ENCODE measurements around the gene SPATA32. TPM values are rescaled to one million over a fixed set of nuclear protein-coding genes. Genes with fewer than 3 reads are reported as not detected.

The SPATA32 gene
- total RNA-seq, 1 experiment from 2014 or later = not detected

DNA sequence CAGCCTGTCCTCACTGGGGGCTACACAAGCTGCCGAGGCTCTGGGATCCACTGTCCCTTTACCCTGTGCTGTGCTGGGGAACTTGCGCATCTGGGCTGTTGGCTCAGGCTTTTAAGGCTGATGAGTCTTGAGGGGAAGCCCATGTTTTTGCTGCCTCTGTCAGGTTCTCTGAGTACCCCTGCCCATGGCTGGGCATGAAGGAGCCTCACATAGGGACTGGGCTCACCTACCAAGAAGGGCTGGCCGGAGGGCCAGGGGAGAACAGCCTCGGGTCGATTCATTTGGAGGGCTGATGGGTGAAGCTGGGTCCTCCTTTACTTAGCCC lies 25.6 kb downstream of the SPATA32 start:
- in situ Hi-C loops (cut with HindIII; ENCODE audit: low pct_unique_long_range_greater_than_20kb, low sequenced_read_pairs) = no loop called here
- DNase-seq (ENCODE audit: low read depth) = no peak

DNA sequence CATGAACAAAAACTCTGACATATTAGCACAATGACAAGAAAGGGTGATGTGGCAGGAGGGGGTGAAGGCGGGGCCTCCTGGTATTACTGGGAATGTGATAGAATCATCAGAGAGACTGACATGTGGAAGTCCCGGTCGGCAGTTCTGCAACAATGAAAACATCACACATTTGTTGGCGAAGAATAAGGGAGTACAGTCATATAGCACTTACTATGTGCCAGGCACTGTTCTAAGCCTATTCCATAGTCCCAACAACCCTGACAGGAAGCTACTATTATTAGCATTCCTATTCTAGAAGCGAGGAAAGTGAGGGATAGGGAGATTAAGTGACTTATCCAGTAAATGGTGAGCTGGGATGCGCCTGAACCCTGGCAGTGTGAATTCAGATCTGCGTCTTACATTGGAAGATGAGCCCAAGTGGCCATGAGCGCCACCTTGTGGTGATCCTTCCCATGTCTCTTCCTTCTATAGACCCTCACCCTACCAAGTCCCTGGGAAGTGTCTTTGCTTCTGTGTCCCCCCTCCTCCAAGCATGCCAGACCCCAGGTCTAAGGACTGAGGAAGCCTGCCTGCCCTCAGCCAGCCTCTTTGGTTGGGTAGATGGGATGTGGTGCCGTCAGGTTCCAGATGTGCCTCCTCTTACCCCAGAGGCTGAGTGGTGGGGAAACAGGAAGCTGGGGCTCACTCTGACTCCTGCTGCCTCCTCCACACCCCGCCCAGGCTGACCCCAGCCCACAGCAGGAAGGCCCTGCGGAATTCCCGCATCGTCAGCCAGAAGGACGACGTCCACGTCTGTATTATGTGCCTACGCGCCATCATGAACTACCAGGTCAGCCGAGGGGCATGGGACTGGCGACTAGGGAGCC lies 26.2 kb downstream of the SPATA32 start:
- in situ Hi-C loops (cut with HindIII; ENCODE audit: low pct_unique_long_range_greater_than_20kb, low sequenced_read_pairs) = no loop called here
- DNase-seq (ENCODE audit: low read depth) = peak; percentile 43

- in situ Hi-C loops (cut with HindIII; ENCODE audit: low pct_unique_long_range_greater_than_20kb, low sequenced_read_pairs) = no loop called here
- no peak for DNase-seq (ENCODE audit: low read depth)
Observed at GRCh38 chr17:45234641-45235415, 27.1 kb downstream of the SPATA32 start.

DNA sequence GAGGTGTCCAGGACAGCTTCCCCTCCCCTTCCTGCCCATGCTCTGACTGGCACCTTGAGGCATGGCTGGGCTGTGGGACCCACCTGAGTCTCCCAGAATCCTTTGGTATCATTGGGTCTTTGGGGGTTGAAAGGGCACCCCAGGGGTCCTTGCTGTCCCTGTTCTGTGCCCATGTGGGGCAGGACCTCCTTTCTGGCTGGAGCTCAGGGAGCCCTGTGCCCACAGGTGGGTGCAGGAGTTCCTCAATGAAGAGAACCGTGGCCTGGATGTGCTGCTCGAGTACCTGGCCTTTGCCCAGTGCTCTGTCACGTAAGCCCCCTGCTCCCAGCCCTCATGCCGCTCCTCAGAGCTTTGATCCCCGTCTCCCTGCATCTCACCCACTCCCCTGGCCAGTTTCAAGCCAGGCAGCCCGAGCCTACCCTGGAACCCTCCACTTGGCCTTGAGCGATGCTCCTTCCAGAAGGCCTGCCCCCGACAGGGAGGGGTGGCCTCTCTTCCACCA lies 28.4 kb downstream of the SPATA32 start:
- in situ Hi-C loops (cut with HindIII; ENCODE audit: low pct_unique_long_range_greater_than_20kb, low sequenced_read_pairs) = no loop called here
- DNase-seq (ENCODE audit: low read depth) = no peak

DNA sequence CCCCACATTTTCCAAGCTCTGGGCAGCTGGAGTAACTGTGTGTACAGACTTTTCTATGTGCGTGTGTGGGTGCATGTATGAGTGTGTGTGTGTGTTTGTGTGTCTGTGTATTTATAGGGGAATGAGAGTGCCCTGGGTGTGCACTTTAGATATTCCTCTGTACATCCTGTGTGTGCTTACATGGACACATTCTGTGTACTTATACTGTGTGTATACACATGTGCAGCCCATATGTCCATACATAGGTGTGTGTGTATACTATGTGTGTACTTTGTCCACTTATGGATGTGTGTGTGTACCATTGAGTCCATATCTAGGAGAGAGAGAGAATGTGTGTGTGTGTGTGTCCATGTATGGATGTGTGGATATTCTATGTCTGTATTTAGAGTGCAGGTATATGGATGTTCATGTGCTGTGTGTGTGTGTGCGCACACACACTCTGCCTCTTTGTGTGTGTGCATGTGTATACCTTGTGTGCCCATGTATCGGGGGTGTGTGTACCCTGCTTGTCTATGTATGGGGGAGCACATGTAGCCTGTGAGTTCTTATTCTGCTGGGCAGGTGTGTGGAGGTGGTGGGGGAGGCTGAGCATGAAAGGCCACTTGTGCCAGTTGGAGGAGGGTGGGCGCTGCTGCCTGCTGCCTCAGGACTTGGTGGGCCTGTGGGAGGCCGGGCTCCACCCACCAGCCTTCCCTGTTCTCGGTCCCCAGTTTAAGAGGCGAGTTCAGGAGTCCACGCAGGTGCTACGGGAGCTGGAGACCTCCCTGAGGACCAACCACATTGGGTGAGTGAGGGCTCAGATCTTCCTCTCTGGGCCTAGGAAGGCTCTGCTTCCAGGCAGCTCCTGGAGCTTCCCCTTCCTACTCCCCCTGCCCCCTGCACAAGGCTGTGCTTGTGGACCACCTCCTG lies 29.1 kb downstream of the SPATA32 start:
- in situ Hi-C loops (cut with HindIII; ENCODE audit: low pct_unique_long_range_greater_than_20kb, low sequenced_read_pairs) = no loop called here
- DNase-seq (ENCODE audit: low read depth) = no peak

- no peak for DNase-seq (ENCODE audit: low read depth)
- in situ Hi-C loops (cut with HindIII; ENCODE audit: low pct_unique_long_range_greater_than_20kb, low sequenced_read_pairs) = no loop called here
Observed at GRCh38 chr17:45231481-45232116, 30.3 kb downstream of the SPATA32 start.

DNA sequence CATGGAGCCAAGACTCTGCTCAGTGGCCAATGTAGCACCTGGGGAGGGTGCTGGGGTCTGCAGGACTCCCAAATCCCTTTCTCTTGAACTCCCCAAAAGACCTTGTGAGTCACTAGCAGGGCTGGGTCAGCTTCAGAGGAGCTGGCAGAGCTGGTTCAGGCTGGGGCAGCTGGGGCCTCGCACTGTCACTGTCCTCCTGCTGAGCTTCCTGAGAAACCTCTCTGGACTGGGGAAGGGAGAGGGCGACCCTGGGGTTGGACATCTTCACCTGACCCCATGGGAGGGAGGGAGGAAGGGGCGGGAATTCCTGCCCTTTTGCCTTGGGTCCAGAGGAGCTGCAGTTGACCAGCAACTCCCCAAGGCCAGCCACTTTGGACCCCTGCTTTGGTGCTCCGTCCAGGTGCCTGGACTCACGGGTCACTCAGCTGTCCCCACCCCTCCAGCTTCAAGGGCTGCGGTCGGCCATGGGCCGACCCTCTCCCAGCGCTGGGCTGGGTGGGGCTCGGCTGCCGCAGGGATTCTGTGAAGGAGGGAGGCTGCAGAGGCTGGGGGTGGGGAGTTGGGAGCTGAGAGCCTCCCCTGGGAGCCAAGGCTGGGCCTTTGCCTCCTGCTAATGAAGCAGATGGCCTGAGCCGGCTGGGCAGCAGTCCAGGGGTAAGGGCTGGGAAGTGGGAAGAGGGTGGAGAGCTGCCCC lies 31.0 kb downstream of the SPATA32 start:
- in situ Hi-C loops (cut with HindIII; ENCODE audit: low pct_unique_long_range_greater_than_20kb, low sequenced_read_pairs) = no loop called here
- no peak for DNase-seq (ENCODE audit: low read depth)

GRCh38 chr17:45230410-45230786 lies 31.5 kb downstream of the SPATA32 start:
- DNase-seq (ENCODE audit: low read depth) = no peak
- in situ Hi-C loops (cut with HindIII; ENCODE audit: low pct_unique_long_range_greater_than_20kb, low sequenced_read_pairs) = no loop called here

DNA sequence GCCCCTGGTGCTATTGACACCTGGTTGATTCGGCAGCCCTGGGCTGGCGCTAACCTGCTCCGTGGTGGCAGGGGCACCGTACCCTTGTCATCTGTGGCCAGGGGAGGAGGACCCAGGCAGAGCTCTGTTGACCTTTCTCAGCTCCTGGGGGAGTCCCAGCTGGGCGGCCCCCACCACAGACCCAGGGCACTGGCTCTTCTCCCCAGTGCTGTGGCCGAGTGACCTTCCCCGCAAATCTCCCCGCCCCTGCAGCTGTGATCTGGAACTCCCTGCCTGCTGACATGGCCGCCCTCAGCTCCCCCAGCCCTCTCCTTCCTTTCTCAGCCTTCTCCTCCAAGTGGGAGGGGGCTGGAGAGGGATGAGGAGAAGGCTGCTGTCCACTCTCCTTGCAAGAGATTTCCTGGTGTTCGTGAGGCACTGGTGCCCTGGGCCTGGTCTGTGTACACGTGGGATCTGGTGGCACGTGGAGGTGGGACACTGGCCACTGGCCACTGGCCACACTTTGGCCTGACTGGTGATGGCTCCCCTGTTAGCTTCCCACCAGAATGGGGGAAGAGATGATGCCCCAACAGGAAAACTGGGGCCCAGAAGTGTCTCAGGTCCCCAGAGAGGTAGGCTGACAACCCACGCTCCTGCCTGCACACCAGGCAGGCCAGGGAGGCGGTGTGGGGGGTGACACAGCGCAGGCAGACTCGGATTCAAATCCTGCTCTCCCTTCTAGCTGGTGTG lies 32.0 kb downstream of the SPATA32 start:
- in situ Hi-C loops (cut with HindIII; ENCODE audit: low pct_unique_long_range_greater_than_20kb, low sequenced_read_pairs) = no loop called here
- DNase-seq (ENCODE audit: low read depth) = no peak

DNA sequence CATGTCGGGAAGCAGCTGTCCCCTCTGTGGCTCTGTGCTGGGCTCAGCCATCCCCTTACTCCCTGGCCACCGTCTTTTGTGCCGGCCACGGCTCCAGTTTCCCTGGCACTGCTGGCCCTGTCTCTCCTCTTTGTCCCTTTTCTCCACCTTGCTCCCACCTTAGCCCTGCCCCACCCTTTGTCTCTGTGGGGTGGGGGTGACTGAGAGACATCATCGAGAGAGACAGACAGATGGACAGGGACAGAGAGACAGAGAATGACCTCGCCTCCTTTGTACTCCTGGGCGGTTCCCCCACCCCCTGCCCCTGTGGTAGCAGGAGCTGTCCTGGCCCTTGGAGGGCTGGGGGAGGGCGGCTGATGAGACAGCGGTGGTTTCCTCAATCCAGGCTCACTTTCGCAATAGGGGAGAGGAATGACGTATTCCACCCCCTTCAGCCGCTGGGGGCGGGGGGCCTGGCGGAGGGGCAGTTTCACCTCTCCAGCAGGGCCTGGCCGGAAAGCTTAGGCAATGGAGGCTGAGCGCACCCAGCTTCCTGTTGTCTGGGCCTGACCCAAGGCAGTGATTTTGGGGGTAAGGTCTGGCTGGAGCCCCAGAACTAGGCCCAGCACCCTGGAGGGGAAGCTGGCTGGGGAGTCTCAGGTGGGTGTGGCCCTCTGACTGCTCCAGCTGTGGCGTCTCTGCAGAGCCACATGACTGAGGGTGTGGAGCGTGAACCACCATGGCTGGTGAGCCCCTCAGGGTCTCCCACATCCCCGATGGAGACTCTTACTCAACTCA lies 32.9 kb downstream of the SPATA32 start:
- in situ Hi-C loops (cut with HindIII; ENCODE audit: low pct_unique_long_range_greater_than_20kb, low sequenced_read_pairs) = no loop called here
- no peak for DNase-seq (ENCODE audit: low read depth)

DNA sequence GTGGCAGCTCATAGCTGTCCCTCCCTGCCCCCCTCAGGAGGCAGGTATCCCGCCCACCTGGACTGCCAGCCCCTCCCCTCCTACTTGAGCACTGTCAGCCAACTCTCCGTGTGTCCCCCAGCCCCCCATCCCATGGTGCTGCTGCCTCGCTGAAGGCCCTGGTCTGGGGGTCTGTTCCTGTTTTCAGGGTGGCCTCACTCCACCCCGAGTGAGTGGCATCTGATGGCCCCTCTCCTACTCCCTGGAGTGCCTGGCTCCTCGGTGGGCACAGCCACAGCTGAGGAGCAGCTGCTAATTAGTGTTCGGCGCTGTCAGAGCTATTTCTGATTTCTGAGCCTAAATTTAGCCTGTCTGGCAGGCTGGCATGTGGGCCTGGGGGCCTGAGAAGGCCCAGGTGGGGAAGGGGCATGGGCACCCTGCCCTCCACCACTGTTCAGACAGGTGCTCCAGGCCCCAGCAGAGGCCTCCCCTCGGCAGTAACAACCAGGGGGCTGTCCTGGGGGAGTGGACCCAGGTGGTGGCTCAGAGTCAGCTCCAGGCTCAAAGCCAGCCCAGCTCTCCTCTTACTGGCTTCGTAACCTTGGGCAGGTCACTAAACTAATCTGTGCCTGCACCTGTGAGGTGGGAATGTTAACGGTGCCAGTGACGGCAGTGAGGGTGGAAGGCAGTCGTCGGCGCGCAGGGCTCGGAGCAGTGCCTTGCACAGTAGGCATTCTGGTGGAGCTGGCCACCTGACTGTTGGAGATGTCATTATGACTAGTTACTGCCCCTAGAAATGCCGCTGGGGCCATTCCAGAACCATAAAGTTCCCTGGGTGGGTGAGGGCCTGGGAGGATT lies 33.8 kb downstream of the SPATA32 start:
- no peak for DNase-seq (ENCODE audit: low read depth)
- in situ Hi-C loops (cut with HindIII; ENCODE audit: low pct_unique_long_range_greater_than_20kb, low sequenced_read_pairs) = no loop called here

- DNase-seq (ENCODE audit: low read depth) = no peak
- in situ Hi-C loops (cut with HindIII; ENCODE audit: low pct_unique_long_range_greater_than_20kb, low sequenced_read_pairs) = no loop called here
Observed at GRCh38 chr17:45227101-45227925, 34.6 kb downstream of the SPATA32 start.

DNA sequence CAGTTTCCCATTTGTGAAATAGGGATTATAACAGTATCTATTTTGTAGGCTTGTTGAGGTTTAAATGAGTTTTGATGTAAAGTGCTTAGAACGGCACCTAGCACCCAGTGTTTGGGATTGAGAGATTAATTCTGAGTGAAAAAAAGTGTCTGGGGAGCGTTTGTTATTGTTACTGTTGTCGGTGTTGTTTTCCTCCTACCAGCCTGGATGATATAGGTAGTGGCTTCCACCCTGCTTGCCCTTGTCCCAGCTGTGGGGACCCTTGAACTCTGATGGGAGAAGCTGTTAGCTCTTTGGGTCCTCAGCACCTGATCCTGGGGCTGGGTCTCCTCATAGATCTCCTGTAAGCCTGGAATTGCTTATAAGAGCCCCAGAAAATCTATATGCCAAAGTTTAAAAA lies 35.3 kb downstream of the SPATA32 start:
- DNase-seq (ENCODE audit: low read depth) = no peak
- in situ Hi-C loops (cut with HindIII; ENCODE audit: low pct_unique_long_range_greater_than_20kb, low sequenced_read_pairs) = no loop called here

GRCh38 chr17:45225964-45226530 lies 35.8 kb downstream of the SPATA32 start:
- no peak for DNase-seq (ENCODE audit: low read depth)
- in situ Hi-C loops (cut with HindIII; ENCODE audit: low pct_unique_long_range_greater_than_20kb, low sequenced_read_pairs) = no loop called here

All from Caki2 (cell line).